HG02938 (cell line): ENCODE data around the gene SLC36A3.
"Not testable (repeated sequence)": the region's sequence is repeated elsewhere in the genome, so short reads cannot be mapped to it uniquely, and the experiment has no call there.

ENCODE experiments used
- ATAC-seq: cut with Tn5 transposase; IDR thresholded peaks from one replicate; pipeline ENCODE4 v1.9.1; 2021; ENCODE audit warnings: mild to moderate bottlenecking, moderate library complexity; ENCODE audit not compliant: unreplicated experiment

Gene SLC36A3

GRCh38 chr5:151303666-151304065 is at the start of gene SLC36A3:
Gene SLC36A3 (minus strand): TSS chr5:151303766. CDS start chr5:151303354, 412 bp downstream.
- no peak for ATAC-seq

- no peak for ATAC-seq
Observed at GRCh38 chr5:151351671-151352070, 48.1 kb upstream of the SLC36A3 start.

- ATAC-seq = no peak
Observed at GRCh38 chr5:151348789-151349188, 45.2 kb upstream of the SLC36A3 start.

DNA sequence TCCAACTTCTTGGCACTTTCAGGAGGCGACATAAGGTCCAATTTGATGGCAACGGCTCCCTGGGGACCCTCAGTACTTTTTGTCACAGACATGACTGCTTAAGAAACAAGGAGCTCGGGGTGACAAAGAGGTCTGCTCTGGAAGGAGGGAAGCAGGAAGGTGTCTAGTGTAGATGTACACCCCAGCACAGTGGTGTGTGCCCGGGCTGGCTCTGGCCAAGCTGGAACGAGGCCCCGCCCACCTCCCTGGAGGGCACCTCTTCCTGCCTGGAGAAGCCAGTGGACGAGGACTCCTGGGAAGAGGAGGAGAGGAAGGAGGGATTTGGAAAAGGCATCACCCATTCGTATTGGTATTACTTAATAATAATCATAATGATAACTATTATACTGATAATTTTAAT is 43.8 kb upstream of the SLC36A3 start, which contains the start of gene SLC36A2:
TSS of gene SLC36A2 (minus strand) at position 191 of the 400 bp plus-strand sequence. CDS start at position 92, 99 bp downstream.
- ATAC-seq = no peak

- ATAC-seq = no peak
Observed at GRCh38 chr5:151345808-151346478, 42.4 kb upstream of the SLC36A3 start.

DNA sequence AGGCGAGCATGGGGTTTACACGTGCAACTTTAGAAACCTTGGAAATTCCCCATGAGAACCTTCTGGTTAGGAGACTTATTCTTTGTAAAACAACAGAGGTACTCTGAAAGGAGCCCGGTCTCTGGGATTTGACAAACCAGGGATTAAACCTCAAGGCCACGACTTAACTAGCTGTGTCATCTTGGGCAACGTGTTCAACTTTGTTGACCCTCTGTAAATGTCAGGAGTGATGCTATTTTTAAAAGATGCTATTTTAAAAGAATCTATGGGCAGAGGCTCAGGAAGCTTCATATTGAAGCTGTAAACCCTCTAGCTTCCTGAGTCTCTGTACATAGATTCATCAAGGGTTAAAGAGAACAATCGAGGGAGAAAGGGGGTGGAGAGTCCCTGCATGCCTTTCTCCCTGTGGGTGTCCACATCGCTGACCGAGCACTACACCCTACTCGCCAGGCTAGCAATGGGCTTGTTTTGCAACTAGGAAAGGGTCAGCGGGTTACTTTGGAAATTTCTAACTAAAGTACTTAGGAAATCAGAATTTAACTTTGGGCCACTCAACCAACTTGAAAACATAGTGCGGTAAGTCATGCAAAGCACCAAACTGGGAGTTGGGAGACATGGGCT is 41.7 kb upstream of the SLC36A3 start:
- ATAC-seq = no peak

- ATAC-seq = no peak
Observed at GRCh38 chr5:151344088-151344487, 40.5 kb upstream of the SLC36A3 start.

- no peak for ATAC-seq
Observed at GRCh38 chr5:151340004-151340403, 36.4 kb upstream of the SLC36A3 start.

GRCh38 chr5:151338734-151339133 is 35.2 kb upstream of the SLC36A3 start:
- no peak for ATAC-seq

DNA sequence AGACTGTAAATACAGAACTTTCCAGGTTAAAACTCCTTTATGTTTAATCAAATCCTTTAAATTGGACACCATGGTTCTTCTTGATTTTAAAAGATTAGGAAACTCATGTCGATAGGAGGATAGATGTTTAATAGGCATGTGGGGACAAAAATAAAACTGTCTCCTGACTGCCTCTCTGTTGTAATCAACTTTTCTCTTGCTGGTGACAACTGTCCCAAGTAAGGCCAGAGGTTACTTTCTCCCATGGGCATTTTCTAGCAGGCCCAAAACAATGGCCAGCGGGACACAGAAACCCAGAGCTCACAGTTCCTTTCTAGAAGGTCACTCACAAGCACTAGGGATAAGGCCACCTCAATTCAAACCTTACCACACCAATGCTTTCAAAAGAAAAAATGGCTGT is 29.3 kb upstream of the SLC36A3 start:
- no peak for ATAC-seq

DNA sequence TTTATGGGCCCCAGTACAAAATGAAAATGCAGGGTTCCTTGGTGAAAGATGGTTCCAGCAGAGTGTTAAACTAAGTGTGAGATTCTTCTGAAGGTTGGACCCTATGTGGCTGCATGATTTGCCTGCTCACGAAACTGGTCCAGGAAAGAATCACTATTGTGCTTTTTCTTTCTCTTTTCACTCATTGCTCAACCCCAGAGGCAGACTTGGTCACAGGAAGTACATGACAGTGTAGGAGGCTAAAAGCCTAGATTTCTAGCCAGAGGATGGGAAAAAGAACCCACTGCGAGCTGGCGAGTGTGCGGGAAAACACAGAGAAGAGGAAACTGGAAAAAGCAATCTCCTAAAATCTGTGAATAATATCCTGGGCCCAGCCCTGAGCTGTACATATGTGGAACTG is 25.2 kb upstream of the SLC36A3 start:
- peak; percentile 68 for ATAC-seq

DNA sequence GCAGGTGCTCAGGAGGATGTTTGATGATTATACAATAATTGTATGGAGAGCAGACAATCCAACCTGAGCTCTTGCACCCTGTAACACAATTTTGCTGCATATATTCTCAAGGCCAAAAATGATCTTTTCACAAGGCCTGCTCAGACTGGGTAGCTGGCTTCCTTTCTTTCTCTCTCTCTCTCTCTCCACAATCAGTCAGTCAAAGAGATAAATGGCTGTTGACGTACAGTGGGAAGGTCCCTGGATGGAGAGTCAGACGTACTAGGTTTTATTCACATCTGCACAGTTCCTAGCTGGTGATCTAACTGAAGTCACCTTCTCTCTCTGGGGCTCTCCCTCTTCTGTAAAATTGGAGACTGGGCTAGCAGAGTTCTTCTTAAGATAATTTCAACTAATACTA is 24.0 kb upstream of the SLC36A3 start:
- no peak for ATAC-seq

DNA sequence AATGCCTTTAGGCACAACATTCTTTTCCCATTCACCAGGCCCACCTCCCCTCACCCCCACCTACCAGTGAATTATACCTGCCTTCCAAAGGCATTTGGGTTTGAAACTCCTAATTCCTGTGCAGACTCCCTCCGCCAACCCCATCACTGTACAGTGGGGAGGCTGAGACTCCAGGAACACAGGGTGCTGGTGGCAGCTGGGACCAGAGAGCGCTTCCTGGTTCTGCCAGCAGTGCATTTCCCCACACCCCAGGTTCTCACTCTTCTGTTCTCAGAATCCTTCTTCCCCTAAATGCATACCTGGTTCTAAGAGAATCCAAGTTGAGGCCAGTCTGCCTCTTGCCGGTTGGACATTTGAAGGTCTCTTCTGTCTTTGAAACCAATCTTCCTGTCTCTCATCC is 22.7 kb upstream of the SLC36A3 start:
- ATAC-seq = no peak

DNA sequence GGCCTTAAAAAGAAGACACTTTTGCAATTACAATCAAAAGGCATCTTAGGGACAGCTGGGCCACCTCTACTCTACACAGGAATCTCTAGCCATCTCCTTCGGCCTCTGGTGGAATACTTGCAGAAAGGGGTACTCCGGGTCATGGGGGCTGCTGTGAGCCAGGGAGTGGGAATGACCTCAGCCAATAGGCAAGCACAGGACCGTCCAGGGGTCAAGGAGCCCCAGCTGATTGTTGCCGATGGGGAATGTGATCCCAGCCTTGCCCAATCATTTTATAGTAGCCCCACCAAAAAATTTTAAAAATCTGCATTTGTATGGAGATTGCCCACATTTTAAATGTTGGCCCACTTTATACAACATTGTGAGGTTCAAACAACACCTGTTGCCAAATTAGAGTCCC is 16.9 kb upstream of the SLC36A3 start:
- ATAC-seq = no peak

- ATAC-seq = no peak
Observed at GRCh38 chr5:151318850-151319732, 15.5 kb upstream of the SLC36A3 start.

DNA sequence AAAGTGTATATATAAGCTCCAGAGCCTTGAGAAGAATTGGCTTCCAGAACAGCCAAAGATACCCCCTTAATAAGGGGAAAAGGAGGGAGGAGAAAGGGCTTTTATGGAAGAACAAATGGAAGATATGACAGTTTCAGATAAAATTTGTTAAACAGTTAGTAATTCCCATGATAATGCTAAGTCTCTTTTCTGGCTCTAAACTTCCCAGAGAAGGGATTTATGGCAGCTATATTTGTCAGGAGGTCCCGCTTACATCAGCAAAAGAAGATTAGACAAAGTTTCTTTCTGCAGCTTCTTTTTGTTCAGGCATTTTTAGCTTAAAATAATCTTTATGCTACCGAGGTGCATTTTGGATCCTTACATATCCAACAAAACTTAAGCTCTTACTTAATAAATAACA is 14.3 kb upstream of the SLC36A3 start:
- no peak for ATAC-seq

DNA sequence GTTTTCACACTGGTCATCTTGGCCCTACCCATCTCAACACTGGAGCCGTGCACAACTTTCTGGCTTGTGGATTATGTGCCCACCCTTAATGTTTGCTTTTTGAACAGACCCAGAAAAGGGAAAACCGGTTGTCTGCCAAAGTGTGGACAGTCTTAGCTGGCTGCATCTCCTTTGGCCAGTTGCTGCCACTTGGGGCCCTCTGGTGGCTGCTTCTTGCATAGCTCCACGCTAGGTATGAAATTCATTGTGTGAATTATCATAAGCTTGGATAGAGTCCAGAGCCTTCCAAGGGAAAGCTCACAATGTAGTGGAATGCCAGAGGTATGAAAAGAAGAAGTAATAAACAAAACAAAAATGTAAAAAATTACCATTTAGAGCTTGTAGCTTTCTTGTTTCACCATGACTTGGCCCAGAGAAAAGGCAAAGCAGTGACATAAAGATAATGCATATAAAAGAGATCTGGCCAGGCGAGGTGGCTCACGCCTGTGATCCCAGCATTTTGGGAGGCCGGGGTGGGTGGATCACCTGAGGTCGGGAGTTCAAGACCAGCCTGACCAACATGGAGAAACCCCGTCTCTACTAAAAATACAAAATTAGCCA is 12.5 kb upstream of the SLC36A3 start:
- ATAC-seq = peak; percentile 64

DNA sequence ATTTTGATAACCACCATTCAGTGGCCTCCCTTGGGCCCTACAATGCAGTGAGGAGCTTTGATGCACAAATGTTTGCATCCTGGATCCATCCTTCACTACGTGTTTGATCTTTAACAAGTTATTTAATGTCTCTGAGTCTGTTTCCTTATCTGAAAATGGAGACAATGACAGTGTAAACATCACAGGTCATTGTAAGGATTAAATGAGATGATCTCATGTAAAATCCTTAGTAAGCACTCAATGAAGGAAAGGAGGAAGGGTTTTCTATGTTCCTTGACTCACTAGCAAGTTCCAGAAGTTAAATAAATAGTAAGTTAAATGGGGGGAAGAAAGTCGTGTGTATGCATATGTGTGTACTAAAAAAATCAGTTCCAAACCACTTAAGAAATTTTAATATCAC is 9.8 kb upstream of the SLC36A3 start:
- ATAC-seq = no peak

DNA sequence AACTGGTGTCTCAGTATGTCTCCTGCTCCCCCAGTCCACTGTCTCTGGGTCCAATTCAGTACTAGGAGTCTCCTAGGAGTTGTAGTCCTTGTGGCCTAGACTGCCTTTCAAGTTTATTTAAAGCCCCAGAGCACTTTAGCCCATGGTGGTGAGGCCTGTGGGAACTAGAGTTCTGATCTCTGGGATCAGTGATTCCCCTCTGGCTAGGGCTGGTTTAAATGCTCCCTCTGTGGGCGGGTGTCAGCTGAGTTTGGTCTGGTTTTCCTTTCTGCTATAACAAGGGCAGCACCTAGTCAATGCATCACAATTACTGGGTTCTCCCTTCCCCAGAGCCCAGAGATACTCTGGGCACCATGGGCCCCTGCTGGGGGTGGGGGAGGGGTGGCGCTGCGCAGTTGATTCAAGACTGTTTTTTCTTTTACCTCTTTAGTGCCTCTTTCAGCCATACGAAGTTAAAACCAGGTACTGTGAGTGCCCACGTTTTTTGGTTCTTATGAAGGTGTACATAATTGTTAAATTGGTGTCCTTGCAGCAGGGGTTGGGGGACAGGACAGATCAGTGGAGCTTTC is 9.3 kb upstream of the SLC36A3 start:
- ATAC-seq = no peak

GRCh38 chr5:151310932-151311331 is 7.4 kb upstream of the SLC36A3 start:
- ATAC-seq = no peak

DNA sequence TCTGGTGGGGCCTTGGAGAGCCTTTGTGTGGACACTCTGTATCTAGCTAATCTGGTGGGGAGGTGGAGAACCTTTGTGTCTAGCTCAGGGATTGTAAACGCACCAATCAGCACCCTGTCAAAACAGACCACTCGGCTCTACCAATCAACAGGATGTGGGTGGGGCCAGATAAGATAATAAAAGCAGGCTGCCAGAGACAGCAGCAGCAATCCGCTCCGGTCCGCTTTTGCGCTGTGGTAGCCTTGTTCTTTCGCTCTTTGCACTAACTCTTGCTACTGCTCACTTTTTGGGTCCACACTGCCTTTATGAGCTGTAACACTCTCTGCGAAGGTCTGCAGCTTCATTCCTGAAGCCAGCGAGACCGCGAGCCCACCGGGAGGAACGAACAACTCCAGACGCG is 6.3 kb upstream of the SLC36A3 start:
- not testable (repeated sequence) for ATAC-seq
